Measurements from ENCODE around the gene GLI3.

- TF ChIP-seq CTCF (conservative IDR thresholded peaks at IDR 0.05 in 1 of 2, IDR thresholded peaks at IDR 0.05 in 1 of 2; ENCODE audit: low read depth in 1 of 2, low read length in 2 of 2) (no peak), EZH2 (IDR thresholded peaks at IDR 0.05; ENCODE audit: low read length, missing control alignments) (no peak)
Observed at GRCh38 chr7:42103020-42103419, 134.0 kb downstream of the GLI3 start.

All from fibroblast of lung (primary cell).